GM19455 (cell line): ENCODE measurements around the gene AP1S3.
"Not testable (repeated sequence)": the region's sequence is repeated elsewhere in the genome, so short reads cannot be mapped to it uniquely, and the experiment has no call there.

ENCODE experiments used
- ATAC-seq: cut with Tn5 transposase; IDR thresholded peaks from one replicate; pipeline ENCODE4 v1.9.1; 2021; ENCODE audit not compliant: unreplicated experiment

Gene AP1S3

DNA sequence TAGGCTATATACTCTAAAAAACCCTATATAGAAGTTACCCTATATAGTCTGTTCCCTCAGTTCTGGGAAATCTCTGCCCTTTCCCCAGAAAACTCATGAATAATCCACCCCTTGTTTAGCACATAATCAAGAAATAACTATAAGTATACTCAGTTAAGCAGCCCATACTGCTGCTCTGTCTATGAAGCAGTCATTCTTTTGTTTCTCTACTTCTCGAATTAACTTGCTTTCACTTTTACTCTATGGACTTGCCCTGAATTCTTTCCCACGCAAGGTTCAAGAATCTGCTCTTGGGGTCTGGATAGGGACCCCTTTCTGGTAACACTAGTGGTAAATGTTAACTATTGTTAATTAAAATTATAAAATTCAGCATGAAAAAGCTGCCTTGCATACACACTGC lies 17.4 kb upstream of the AP1S3 start:
- ATAC-seq: no peak

DNA sequence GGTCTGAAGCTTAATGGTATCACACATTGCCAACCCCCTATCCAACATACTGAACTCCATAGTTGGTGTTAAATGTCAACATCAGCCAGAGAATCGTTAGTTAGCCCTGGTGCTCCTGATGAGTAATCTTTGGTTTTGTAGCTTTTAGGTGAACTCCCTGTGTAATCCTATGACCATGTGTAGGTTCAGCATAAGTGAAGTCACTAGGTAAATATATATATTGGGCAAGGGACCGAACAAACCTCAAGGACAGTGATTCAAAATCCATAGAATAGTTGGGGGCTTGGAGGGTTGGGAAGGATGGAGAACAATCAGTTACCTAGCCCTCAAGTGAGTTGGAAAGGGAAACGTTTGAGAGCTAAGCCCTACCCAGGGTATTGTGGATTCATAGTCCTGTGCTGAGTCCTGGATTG lies 16.0 kb upstream of the AP1S3 start:
- ATAC-seq: no peak

DNA sequence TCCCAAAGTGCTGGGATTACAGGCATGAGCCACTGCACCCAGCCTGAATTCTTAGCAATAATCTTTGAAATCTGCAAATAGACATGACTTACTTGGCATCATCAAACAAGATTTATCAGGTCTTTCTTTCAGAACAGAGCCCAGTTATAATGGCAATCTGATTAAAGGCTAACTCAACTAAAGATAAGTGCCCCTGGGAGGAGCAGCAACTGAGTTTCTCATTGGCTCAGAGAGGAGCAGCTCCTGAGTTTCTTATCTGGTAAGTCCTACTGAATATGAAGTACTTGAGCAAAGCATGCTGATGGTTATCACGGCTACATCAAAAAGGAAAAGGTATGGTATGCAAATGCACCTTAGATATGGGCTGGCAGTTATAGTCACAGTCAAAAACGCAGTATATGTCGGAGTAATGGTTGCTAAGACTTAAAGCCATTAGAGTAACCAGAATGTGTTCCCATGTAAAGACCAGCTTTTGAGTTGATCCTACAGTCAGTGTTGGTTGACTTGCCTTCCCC lies 15.0 kb upstream of the AP1S3 start:
- ATAC-seq: no peak

DNA sequence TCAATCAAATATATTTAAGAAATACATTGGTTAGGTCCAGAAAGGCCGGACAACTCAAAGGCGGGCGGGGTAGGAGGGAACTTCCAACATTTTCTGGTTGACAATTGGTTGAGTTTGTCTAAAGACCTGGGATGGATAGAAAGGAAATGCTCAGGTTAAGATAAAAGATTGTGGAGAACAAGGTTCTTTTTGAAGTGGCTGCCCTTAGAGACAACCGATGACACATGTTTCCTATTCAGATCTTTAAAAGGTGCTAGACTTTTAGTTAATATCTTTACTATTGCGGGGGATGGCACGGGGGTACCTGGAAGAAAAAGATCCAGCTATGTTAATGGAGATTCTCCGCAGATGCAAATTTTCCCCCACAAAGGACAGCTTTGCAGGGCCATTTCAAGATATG lies 10.0 kb upstream of the AP1S3 start:
- no peak for ATAC-seq

DNA sequence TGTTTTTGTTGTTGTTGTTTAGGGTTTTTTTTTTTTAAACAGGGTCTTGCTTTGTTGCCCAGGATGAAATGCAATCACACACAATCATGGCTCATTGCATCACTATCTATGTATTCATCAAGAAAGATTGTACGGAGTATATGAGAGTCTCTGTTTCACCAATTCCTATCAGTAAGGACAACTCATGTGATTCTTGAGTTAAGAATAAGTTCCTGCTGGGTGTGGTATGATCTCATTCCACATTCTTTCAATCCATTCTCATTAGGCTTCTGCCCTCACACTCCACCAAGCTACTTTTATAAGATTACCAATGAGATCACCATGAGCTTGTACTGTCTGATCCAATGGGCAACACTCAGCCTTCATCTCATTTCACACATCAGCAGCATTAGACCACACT lies 9.1 kb upstream of the AP1S3 start:
- ATAC-seq: no peak

DNA sequence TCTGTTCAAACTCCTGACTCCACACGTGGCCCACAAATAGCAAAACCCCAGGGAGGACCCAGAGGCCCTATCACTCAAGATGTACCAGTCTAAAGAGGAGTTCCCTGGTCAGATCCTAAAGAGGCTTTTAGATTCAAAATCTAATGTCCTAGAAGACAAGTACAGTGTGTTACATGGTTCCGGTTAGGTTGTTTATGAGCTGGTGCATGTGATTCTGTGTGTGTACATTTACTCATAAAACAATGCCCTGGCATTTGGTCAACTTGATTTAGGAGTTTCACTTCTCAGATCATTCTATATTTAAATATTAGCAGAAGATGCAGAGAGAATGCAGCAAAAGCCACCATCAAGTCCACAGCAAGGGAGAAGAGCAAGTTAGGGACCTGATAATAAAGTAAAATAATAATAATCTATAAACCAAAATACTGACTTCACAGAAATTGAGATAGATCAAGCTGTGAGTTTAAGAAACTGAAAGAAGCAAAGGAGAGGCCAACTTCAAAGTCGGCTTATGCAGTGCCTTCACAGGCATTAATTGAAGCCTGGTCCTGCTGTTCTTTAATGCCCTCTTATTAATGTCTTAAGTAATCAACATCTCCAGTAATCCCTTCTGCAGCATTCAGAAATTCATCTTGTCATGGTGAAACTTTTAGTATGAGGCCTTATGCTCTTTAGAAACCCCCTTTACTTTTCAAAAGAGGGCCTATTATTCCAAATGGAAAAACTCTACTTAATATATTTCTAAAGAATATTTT lies 4.2 kb upstream of the AP1S3 start:
- no peak for ATAC-seq

DNA sequence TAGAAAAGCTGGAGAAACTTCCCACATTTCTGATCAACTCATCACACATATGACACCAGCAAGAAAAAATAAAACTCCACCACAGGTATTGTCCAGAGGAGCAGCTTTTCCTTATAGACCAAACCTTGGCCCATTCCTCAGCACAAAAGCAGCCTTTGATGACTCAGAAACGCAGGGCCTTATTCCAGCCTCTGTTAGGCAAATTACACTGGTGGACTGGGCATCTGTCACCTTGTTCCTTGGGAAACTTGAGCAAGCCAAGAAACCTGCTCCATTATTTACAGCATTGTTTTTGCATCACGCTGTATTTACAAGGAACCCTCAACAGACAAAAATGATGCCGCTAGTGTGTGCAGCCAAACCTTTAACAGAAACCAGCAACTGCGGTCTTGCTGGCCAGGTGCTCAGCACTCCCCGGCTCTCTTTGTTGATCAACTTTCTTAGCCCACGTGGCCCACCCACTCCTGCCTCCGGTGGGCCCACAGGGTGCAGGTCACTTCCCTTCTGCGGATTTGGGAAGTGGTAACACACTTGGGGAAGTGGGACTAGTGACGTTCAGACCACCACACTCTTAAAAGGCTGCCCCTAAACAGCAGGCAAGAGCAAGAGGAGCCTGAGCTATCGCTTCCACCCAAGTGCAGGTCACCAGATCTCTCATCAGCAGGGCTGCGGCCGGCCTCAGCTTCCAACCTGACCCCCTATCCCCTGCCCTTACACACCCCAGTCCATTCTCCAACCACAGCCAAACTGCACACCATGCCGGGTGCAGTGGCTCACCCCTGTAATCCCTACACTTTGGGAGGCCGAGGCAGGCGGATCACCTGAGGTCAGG lies 1.5 kb downstream of the AP1S3 start:
- ATAC-seq: peak; percentile 63

DNA sequence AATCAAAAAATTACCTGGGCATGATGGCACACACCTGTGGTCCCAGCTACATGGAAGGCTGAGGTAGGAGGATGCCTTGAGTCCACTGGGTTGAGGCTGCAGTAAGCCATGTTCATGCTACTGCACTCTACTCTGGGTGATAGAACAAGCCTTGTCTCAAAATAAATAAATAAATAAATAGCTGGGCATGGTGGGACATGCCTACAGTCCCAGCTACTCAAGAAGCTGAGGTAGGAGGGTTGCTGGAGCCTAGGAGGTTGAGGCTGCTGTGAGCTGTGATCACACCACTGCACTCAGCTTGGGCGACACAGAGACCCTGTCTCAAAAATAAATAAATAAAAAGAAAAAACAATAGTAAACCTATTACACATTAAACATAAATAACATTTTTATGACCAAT lies 3.0 kb downstream of the AP1S3 start:
- no peak for ATAC-seq

DNA sequence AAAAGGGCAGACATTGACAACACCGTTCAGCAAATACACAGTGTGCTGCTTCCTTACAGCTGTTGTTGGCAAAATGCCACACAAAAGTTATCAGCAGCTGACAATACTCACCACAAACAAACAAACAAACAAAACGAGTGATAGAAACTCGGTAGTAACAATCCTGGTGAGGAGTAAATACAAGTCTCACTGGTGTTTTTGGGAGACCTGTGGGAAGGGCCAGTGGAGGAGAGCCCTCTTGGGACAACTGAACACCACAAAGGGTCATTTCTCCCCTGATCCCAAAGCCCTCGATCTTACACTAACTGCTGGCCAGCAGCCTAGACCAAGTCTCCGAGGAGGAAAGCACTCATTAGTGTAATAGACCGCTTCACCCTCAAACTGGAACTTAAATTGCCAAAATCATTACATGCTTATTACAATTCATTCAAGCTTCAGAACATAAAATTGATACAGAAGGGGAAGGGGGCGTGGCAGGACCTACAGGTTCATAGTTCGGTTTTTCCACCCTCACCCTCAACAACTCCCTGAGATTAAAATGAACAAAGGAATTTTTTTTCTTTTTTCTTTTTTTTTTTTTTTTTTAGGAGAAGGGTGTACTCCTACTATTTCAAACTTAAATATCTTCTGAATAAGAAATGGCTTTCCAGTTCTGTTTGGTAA lies 5.0 kb downstream of the AP1S3 start:
- ATAC-seq: no peak

DNA sequence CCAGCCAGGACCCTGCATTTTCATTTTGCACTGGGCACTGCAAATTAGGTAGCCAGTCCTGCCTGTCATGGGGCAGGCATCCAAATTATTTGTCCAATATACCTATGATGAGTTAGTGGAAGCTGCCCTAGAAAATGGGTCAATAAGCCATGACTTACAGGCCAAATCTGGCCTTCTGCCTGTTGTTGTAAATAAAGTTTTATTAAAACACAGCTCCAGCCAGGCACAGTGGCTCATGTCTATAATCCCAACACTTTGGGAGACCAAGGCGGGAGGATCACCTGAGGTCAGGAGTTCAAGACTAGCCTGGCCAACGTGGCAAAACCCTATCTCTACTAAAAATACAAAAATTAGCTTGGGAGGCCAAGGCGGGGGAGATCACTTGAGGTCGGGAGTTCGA lies 8.3 kb downstream of the AP1S3 start:
- ATAC-seq: no peak

DNA sequence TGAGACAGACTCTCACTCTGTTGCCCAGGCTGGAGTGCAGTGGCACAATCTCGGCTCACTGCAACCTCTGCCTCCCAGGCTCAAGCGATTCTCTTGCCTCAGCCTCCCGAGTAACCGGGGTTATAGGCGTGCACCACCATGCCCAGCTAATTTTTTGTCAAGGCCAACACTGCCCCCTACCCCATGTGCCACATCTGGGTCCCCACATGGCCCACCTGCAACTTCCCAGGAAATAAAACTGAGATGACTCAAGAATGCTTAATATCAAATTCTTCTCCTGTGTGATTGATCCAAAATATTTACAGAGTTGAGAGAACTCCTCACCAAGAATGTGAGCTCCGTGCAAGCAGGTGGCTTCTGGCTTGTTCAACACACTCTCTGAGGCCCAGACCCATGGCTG lies 9.1 kb downstream of the AP1S3 start:
- ATAC-seq: no peak

DNA sequence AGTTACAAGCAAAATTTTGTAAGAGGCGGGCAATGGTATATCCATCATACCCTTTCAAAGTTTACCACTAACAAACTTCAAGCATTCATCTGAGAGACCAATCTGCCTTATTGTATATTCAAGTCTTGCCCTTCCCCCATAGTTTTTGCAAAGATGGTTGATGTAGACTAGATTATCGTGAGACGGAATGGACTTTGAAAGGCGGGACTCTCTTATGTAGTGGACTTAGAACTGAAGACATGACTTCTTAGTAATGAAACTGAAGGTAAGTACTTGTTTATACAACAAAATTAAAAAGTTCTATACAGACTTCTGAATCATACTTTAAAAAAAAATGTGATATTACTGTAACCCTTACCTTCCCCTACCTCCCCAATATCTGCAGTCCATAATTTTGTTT lies 10.4 kb downstream of the AP1S3 start:
- no peak for ATAC-seq

DNA sequence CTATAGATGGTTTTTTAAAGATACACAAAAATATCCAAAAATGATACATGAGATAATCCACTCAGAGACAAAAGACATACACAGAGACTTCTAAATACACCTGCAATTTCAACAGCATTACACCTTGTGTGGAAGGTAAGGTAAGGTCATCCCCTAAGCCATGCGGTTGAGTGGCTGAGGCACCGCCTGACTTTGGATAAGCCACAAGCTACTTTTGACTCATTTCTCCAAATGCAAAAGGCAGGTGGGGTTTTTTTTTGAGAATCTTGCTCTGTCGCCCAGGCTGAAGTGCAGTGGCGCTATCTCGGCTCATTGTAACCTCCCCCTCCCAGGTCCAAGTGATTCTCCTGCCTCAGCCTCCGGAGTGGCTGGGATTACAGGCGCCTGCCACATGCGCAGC lies 13.1 kb downstream of the AP1S3 start:
- ATAC-seq: no peak

DNA sequence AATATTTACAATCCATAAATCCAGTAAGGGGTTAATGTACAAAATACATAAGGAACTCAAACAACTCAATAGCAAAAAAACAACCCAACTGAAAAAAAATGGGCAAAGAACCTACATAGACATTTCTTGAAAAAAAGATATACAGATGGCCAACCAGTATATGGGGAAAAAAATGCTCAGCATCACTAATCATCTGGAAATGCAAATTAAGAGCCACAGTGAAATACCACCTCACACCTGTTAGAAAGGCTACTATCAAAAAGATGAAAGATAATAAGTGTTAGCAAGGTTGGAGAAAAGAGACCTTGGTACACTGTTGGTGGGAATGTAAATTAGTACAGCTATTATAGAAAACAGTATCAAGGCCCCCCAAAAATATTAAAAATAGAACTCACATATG lies 14.6 kb downstream of the AP1S3 start:
- no peak for ATAC-seq

DNA sequence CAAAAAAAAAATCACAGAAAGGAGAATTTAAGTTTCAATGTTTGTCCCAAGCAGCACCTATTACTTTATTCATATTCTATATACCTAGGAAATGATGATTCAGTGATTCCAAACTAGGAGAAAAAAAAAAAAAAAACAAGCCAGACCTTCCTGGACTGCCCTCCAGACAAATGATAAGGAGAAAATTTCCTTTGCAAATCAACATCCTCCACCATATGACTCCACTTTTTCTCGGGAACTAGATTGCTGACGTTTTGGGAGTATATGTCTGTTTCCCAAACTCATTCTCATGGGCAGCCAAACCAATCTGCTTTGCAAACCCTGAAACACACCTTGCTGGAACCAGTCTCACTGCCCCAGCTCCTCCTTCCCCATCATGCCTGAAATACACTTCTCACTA lies 16.8 kb downstream of the AP1S3 start:
- ATAC-seq: no peak

DNA sequence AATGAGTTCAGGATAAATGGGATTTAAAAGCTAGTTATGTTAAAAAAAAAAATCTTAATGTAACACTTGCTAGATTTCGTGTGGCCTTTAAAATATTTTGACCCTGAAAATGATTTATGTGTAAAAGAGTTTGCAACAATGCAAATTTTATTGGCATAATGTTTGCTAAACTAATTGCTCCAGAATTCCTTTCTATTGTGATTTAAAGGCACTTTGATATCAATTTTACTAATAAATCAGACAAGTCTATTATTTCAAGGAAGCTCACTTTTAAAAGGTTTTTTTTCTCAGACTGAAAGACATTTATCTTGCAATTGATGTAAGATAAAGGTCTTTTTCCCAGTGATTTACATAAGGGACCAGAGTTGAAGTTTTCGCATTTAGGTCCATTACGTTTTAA lies 17.5 kb downstream of the AP1S3 start:
- ATAC-seq: no peak

DNA sequence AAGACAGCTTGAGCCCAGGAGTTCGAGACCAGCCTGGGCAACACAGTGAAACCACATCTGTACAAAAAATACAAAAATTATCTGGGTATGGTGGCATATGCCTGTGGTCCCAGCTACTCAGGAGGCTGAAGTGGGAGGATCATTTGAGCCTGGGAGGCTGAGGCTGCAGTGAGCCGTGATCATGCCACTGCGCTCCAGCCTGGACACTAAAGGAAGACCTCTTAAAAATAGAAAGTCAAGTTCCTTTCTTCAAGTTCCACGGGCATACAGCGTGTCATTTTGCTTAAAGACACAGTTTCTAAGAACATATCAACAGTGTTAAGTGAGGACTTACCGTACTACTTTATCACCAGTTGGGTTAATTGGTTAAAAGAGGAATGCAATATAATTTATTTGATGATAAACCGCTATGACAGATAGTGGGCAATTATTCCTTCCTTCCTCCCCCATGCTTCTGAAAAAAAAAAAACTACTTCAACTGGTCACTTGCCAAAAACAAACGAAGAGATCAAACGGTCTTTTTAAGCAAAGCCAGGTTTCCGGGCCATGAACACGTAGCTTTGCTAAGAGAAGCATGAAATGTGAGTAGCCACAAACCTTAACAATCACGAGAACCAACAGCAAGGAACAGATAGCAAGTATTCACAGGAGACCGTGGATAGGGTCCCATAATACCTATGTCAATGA lies 21.4 kb downstream of the AP1S3 start:
- no peak for ATAC-seq

DNA sequence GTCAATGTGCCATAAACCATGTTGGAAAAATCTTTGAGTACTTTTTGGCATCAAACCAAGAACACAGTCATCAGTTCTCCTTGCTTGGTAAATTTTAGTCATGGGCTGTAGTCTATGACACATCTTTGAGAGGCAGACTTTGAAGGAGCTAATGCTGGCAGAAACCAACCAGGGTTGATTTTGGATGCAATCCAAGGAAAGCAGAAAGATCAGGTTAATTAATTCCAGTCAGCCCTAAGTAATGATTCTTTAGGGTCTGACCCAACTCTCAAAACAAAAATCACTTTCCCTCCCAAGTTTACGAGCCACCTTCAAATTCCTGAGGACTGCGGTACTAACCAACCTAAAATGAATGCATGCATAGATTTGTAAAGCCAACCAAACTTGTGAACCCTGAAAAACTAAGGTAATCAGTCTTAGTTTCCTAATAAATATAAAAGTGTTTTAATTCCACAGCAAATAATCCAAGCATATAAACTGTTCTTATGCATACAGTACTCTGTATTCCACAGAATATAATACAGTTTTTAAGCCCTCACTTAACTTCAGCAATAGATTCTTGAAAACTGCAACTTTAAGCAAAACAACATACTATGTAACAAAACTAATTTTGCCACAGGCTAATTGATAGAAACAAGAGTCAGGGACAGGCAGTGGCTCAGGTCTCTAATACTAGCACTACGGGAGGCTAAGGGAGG lies 22.0 kb downstream of the AP1S3 start:
- ATAC-seq: no peak

DNA sequence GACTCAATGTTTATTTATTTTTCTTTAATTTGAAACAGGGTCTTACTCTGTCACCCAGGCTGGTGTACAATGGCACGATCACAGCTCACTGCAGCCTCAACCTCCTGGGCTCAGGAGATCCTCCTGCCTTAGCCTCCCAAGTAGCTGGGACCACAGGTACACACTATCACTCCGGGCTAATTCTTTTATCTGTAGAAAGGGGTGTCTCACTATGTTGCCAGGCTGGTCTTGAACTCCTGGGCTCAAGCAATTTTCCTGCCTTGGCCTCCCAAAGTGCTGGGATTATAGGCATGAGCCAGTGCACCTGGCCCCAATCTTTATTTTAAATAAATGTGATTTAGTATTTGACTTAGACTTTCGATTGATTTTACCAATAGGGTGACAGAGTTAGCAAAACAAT lies 22.6 kb downstream of the AP1S3 start:
- ATAC-seq: not testable (repeated sequence)

DNA sequence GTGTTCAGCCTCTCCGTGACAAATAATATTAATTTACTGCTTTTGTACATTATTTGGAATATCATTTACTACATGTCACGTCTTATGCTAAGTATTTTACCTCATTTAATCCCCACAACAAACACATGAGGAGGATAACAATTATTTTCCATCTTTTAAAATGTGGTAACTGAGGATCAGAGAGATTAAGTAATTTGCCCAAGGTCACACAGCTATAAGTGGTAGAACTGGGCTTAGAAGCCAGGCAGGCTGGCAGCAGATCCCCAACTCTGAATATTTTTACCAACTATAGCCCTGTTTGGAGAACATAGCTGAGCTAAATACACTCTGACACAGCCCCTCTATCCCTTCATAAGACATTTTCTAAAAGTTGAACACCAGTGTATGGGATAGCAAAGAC lies 24.1 kb downstream of the AP1S3 start:
- ATAC-seq: no peak

DNA sequence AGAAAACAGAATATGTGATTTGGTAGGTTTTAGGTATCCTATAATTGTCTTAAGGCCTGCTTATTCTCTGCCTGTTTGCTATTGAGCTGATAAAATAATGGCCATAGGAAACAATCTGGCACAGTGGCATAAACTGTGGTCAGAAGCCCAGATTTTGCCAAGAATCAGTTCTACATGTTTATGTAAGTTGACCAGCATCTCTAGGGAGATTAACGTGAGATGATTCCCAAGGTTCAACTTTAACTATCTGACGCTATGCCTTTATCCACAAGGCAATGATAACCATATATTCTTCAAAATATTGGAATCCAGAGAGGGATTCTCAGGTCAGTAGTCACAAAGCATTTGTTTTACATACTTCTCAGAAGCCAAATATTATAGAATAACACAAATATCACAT lies 25.6 kb downstream of the AP1S3 start:
- ATAC-seq: no peak
